Measurements from ENCODE around the gene WDR88.
"Not testable (repeated sequence)": the region's sequence is repeated elsewhere in the genome, so short reads cannot be mapped to it uniquely, and the experiment has no call there.

- TF ChIP-seq CTCF, POLR2A (IDR thresholded peaks at IDR 0.05): not testable (repeated sequence)
Measured at GRCh38 chr19:33222255-33222654, 90.3 kb downstream of the WDR88 start.

Measured in ovary (tissue), 3 donors.